MM.1S (cell line): ENCODE data around the gene FER.

Experiments
- DNase-seq: peaks from one replicate; pipeline ENCODE4 v3.0.0-alpha.2; 2015
- H2AFZ ChIP-seq: fragments of 300-600 bp; sonication (generic); 2 replicates; pipeline ENCODE4 v1.6.0; 2016; ENCODE audit warnings: antibody characterized with exemption, low read length
- H3F3A ChIP-seq: fragments of 300-600 bp; sonication (generic); 2 replicates; pipeline ENCODE4 v1.6.1; 2016; ENCODE audit warnings: mild to moderate bottlenecking, antibody characterized with exemption, low read length, moderate library complexity, mixed read lengths; ENCODE audit not compliant: insufficient read depth
- H3K27ac ChIP-seq: fragments of 300-600 bp; sonication (generic); 2 replicates; pipeline ENCODE4 v1.5.1; 2016; ENCODE audit warnings: mild to moderate bottlenecking, low read length
- H3K27me3 ChIP-seq: fragments of 300-600 bp; sonication (generic); replicated peaks from 2 replicates; pipeline ENCODE4 v1.6.0; 2016; ENCODE audit warnings: low read length; ENCODE audit not compliant: insufficient read depth
- H3K36me3 ChIP-seq: fragments of 300-600 bp; sonication (generic); replicated peaks from 2 replicates; pipeline ENCODE4 v1.6.1; 2016; ENCODE audit warnings: mild to moderate bottlenecking, low read length, mixed read lengths; ENCODE audit not compliant: insufficient read depth
- H3K4me1 ChIP-seq: fragments of 300-600 bp; sonication (generic); 2 replicates; pipeline ENCODE4 v1.6.1; 2016; ENCODE audit warnings: low read length, mixed read lengths
- H3K4me2 ChIP-seq: fragments of 300-600 bp; sonication (generic); 2 replicates; pipeline ENCODE4 v1.6.0; 2016; ENCODE audit warnings: low read depth, low read length
- H3K4me3 ChIP-seq: fragments of 300-600 bp; sonication (generic); 2 replicates; pipeline ENCODE4 v1.5.1; 2016; ENCODE audit warnings: low read length, mixed read lengths
- H3K79me2 ChIP-seq: fragments of 300-600 bp; sonication (generic); 2 replicates; pipeline ENCODE4 v1.6.1; 2016; ENCODE audit warnings: mixed run types, low read length, mixed read lengths
- H3K9ac ChIP-seq: fragments of 300-600 bp; sonication (generic); 2 replicates; pipeline ENCODE4 v1.6.1; 2016; ENCODE audit warnings: low read length, mixed read lengths
- H3K9me2 ChIP-seq: fragments of 300-600 bp; sonication (generic); replicated peaks from 2 replicates; pipeline ENCODE4 v1.6.1; 2016; ENCODE audit warnings: mild to moderate bottlenecking, low read length, mixed read lengths; ENCODE audit not compliant: insufficient read depth
- H3K9me3 ChIP-seq: fragments of 300-600 bp; sonication (generic); replicated peaks from 2 replicates; pipeline ENCODE4 v1.6.1; 2016; ENCODE audit warnings: mild to moderate bottlenecking, low read length, mixed read lengths; ENCODE audit not compliant: insufficient read depth
- H4K20me1 ChIP-seq: fragments of 300-600 bp; sonication (generic); 2 replicates; pipeline ENCODE4 v1.6.1; 2016; ENCODE audit warnings: mild to moderate bottlenecking, low read length, moderate library complexity, mixed read lengths; ENCODE audit not compliant: insufficient read depth
- EZH2 ChIP-seq: fragments of 300-600 bp; sonication (generic); optimal IDR thresholded peaks from 2 replicates; pipeline ENCODE3; 2017; ENCODE audit warnings: low read depth, mild to moderate bottlenecking, antibody characterized with exemption, low read length, mixed read lengths
- EZH2phosphoT487 ChIP-seq: fragments of 300-600 bp; sonication (generic); IDR thresholded peaks from 2 replicates; pipeline ENCODE4 v1.6.1; 2018; ENCODE audit warnings: antibody characterized with exemption, low read length
- TF ChIP-seq, protein P1 (sequence below): fragments of 300-600 bp; sonication (generic); IDR thresholded peaks from 2 replicates; pipeline ENCODE4 v1.5.1; 2016; ENCODE audit warnings: antibody characterized with exemption, low read length, mixed read lengths

Gene FER

GRCh38 chr5:109105631-109106267, 358.1 kb downstream of the FER start:
- H3K9ac ChIP-seq = no peak overlapping the region
- H3K4me1 ChIP-seq = no peaks in the 10 kb centered on the region
- no peak for DNase-seq
- no peak overlapping the region for H2AFZ ChIP-seq
- no peaks in the 10 kb centered on the region for H3F3A ChIP-seq
- H3K9me3 ChIP-seq = no peaks in the 10 kb centered on the region
- no peak overlapping the region for H3K27ac ChIP-seq
- no peak overlapping the region for H3K4me2 ChIP-seq
- no peak overlapping the region for H3K4me3 ChIP-seq
- no peaks in the 10 kb centered on the region for H3K79me2 ChIP-seq
- no peaks in the 10 kb centered on the region for H3K9me2 ChIP-seq
- no peaks in the 10 kb centered on the region for H4K20me1 ChIP-seq
- no peaks in the 10 kb centered on the region for H3K36me3 ChIP-seq
- no peaks in the 10 kb centered on the region for H3K27me3 ChIP-seq
- TF ChIP-seq EZH2 = no peak
- no peak for TF ChIP-seq EZH2phosphoT487
- TF ChIP-seq, protein P1, sequence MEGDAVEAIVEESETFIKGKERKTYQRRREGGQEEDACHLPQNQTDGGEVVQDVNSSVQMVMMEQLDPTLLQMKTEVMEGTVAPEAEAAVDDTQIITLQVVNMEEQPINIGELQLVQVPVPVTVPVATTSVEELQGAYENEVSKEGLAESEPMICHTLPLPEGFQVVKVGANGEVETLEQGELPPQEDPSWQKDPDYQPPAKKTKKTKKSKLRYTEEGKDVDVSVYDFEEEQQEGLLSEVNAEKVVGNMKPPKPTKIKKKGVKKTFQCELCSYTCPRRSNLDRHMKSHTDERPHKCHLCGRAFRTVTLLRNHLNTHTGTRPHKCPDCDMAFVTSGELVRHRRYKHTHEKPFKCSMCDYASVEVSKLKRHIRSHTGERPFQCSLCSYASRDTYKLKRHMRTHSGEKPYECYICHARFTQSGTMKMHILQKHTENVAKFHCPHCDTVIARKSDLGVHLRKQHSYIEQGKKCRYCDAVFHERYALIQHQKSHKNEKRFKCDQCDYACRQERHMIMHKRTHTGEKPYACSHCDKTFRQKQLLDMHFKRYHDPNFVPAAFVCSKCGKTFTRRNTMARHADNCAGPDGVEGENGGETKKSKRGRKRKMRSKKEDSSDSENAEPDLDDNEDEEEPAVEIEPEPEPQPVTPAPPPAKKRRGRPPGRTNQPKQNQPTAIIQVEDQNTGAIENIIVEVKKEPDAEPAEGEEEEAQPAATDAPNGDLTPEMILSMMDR = no peak

DNA sequence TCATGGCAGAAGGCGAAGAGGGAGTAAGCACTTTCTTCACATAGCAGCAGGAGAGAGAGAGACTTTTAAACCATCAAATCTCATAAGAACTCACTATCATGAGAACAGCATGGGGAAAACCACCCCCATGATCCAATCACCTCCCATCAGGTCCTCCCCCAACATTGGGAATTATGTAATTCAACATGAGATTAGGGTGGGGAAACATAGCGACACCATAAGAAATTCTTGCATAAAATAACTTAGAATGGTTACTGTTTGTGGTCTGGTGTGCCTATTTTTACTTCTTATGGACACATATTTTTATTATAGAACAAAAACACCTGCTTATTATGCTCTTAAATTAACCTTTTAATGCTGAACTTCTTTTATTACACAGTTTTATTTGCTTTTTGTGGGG, 364.0 kb downstream of the FER start:
- H3K79me2 ChIP-seq = no peaks in the 10 kb centered on the region
- H3K27me3 ChIP-seq = no peaks in the 10 kb centered on the region
- TF ChIP-seq, protein P1 = no peak
- TF ChIP-seq EZH2phosphoT487 = no peak
- TF ChIP-seq EZH2 = no peak
- no peak overlapping the region for H3K4me3 ChIP-seq
- H3K4me1 ChIP-seq = no peaks in the 10 kb centered on the region
- no peak overlapping the region for H2AFZ ChIP-seq
- no peak for DNase-seq
- H3K9me3 ChIP-seq = no peaks in the 10 kb centered on the region
- no peak overlapping the region for H3K4me2 ChIP-seq
- no peaks in the 10 kb centered on the region for H3K9me2 ChIP-seq
- H3F3A ChIP-seq = no peaks in the 10 kb centered on the region
- no peak overlapping the region for H3K9ac ChIP-seq
- H4K20me1 ChIP-seq = no peaks in the 10 kb centered on the region
- no peak overlapping the region for H3K27ac ChIP-seq
- H3K36me3 ChIP-seq = no peaks in the 10 kb centered on the region

DNA sequence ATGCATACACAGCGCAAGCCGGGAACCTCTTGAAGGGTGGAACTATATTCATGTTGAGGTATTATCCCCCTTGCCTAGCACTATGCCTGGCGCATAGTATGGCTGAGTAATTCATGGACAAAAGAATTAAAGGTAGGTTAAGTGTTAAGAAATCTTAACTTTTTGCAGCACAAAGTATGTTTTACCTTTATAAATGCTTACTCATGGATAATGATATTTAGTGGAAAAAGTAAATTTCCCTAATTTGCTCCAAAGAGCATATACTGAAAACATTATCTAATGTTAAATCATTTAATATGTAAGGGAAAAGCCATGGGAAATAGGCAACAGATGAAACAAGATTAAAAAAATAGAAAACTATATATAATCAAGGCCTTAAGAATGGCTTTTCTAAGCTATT, 365.9 kb downstream of the FER start:
- no peaks in the 10 kb centered on the region for H3K36me3 ChIP-seq
- H3K4me2 ChIP-seq = no peak overlapping the region
- H4K20me1 ChIP-seq = no peaks in the 10 kb centered on the region
- no peaks in the 10 kb centered on the region for H3K27me3 ChIP-seq
- TF ChIP-seq EZH2phosphoT487 (no peak), EZH2 (no peak)
- TF ChIP-seq, protein P1 = no peak
- no peaks in the 10 kb centered on the region for H3K9me3 ChIP-seq
- H3K27ac ChIP-seq = no peak overlapping the region
- DNase-seq = no peak
- no peak overlapping the region for H3K9ac ChIP-seq
- no peak overlapping the region for H3K4me3 ChIP-seq
- H3K9me2 ChIP-seq = no peaks in the 10 kb centered on the region
- no peak overlapping the region for H2AFZ ChIP-seq
- no peaks in the 10 kb centered on the region for H3F3A ChIP-seq
- no peaks in the 10 kb centered on the region for H3K79me2 ChIP-seq
- no peaks in the 10 kb centered on the region for H3K4me1 ChIP-seq
